ENCODE results near the gene ADPRH.
"Not testable (repeated sequence)": the region's sequence is repeated elsewhere in the genome, so short reads cannot be mapped to it uniquely, and the experiment has no call there.

ADPRH gene

DNA sequence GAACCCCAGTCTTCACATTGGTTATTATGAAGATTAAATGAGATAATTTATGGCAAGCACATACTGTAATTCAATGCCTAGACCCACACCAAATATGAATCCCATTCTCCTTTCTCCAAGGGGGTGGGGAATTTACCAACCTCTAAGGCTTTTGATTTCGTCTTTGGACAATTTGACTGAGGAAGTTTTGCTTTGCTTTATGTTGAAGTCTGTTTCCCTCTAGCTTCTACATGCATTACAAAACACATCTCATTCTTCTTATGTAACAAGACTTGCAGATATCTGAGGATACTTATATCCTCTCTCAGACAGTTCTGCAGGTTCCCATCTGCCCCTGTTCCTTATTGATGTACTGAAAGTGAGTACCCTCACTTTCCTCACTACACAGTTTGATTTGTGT is 32.1 kb upstream of the ADPRH start:
- H3K36me3 ChIP-seq: no peaks in the 10 kb centered on the region
- H3K4me3 ChIP-seq (ENCODE audit: low read depth in 1 of 2, low read length in 1 of 2): no peak overlapping the region
- H3K9me3 ChIP-seq: no peaks in the 10 kb centered on the region
- H3K4me1 ChIP-seq (ENCODE audit: control insufficient read depth in 1 of 2, insufficient read depth in 1 of 2, low read depth in 1 of 2, low read length in 1 of 2): peaks cover 9 to 14% of the 10 kb centered on the region in 2 experiments
- H3K27me3 ChIP-seq: no peaks in the 10 kb centered on the region
- TF ChIP-seq, protein P1, sequence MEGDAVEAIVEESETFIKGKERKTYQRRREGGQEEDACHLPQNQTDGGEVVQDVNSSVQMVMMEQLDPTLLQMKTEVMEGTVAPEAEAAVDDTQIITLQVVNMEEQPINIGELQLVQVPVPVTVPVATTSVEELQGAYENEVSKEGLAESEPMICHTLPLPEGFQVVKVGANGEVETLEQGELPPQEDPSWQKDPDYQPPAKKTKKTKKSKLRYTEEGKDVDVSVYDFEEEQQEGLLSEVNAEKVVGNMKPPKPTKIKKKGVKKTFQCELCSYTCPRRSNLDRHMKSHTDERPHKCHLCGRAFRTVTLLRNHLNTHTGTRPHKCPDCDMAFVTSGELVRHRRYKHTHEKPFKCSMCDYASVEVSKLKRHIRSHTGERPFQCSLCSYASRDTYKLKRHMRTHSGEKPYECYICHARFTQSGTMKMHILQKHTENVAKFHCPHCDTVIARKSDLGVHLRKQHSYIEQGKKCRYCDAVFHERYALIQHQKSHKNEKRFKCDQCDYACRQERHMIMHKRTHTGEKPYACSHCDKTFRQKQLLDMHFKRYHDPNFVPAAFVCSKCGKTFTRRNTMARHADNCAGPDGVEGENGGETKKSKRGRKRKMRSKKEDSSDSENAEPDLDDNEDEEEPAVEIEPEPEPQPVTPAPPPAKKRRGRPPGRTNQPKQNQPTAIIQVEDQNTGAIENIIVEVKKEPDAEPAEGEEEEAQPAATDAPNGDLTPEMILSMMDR (IDR thresholded peaks at IDR 0.05): no peak
- no peak overlapping the region for H3K27ac ChIP-seq

DNA sequence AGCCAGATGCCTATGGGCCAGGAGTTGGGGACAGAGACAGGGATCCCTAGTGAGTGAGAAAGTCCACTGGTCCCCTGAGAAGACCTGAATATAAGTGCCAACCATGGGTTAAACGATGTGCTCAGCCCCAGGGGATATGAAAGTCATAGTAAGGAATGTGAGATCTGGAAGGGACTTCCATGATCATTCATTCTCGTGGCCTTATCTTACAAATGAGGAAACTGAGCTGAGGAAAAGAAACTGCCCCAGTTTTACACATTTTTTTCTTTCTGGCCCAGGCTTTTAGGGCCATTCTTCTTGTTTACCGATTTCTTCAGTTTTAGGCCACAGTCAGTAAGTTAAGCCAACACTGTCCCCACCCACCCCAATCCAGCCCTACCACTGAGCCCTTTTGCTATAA is 31.0 kb upstream of the ADPRH start:
- TF ChIP-seq, protein P1 (IDR thresholded peaks at IDR 0.05): no peak

DNA sequence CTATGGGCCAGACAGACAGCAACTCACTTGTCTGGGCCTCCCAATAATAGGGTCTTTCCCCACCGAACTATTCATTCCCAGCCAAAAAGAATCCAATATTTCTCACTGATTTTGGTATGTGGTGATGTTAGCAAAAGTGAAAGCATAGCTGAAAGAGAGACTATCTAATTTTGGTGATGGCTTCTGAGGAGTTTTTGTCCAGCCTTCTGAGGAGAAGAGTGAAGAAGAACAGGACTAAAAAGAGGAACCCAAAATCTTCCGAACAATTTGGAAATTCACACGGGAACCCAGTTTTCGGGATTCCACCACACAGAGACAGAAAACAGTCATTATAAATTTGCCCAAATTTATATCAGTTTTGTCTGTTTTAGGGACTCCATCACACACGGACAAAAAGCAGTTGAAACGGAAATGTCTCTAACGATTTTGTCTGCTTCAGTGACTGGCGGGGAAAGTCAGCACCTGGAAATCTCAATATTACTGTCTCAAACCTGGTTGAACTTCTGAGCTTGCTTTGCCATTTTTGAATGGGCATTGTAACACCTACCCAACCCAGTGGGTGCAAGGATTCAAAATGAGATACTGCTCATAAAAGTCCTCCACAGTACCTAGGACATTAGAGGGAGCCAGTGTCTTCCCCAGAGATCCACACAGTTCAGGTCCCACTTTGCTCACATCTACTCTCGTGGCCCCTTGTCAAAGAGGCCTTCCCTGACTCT is 28.9 kb upstream of the ADPRH start:
- no peak overlapping the region for H3K27ac ChIP-seq
- TF ChIP-seq, protein P1 (IDR thresholded peaks at IDR 0.05): no peak
- peaks cover 9 to 14% of the 10 kb centered on the region in 2 experiments for H3K4me1 ChIP-seq (ENCODE audit: control insufficient read depth in 1 of 2, insufficient read depth in 1 of 2, low read depth in 1 of 2, low read length in 1 of 2)
- H3K36me3 ChIP-seq: no peaks in the 10 kb centered on the region
- H3K27me3 ChIP-seq: no peaks in the 10 kb centered on the region
- H3K9me3 ChIP-seq: no peaks in the 10 kb centered on the region
- H3K4me3 ChIP-seq (ENCODE audit: low read depth in 1 of 2, low read length in 1 of 2): no peak overlapping the region

More for the DNA sequence above, 31.0 kb upstream of the ADPRH start:
- Histone ChIP-seq H3K27ac (no peak overlapping the region), H3K9me3 (no peaks in the 10 kb centered on the region), H3K27me3 (no peaks in the 10 kb centered on the region), H3K4me1 (ENCODE audit: control insufficient read depth in 1 of 2, insufficient read depth in 1 of 2, low read depth in 1 of 2, low read length in 1 of 2) (peaks cover 9 to 14% of the 10 kb centered on the region in 2 experiments), H3K36me3 (no peaks in the 10 kb centered on the region), H3K4me3 (ENCODE audit: low read depth in 1 of 2, low read length in 1 of 2) (no peak overlapping the region)

DNA sequence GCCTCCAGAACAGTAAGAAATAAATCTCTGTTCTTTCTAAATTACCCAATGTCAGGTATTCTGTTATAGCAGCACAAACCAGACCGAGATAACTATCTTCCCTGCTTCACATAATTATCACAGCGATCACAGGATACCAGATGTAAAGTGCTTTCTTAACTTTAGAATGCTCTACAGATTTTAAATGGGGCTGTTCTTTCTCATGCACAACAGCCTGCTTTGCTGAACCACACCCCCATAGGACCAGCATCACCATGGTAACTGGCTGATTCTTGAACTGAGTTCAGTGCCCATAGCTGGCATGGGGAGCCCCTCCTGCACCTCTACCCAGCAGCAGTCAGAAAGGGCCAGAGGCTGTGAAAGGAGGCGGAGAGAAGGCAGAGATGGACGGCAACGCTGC is 27.7 kb upstream of the ADPRH start:
- Histone ChIP-seq H3K36me3 (no peaks in the 10 kb centered on the region), H3K27ac (no peak overlapping the region), H3K9me3 (no peaks in the 10 kb centered on the region), H3K27me3 (no peaks in the 10 kb centered on the region), H3K4me3 (ENCODE audit: low read depth in 1 of 2, low read length in 1 of 2) (no peak overlapping the region), H3K4me1 (ENCODE audit: control insufficient read depth in 1 of 2, insufficient read depth in 1 of 2, low read depth in 1 of 2, low read length in 1 of 2) (peaks cover 8 to 11% of the 10 kb centered on the region in 2 experiments)
- TF ChIP-seq, protein P1 (IDR thresholded peaks at IDR 0.05): no peak

DNA sequence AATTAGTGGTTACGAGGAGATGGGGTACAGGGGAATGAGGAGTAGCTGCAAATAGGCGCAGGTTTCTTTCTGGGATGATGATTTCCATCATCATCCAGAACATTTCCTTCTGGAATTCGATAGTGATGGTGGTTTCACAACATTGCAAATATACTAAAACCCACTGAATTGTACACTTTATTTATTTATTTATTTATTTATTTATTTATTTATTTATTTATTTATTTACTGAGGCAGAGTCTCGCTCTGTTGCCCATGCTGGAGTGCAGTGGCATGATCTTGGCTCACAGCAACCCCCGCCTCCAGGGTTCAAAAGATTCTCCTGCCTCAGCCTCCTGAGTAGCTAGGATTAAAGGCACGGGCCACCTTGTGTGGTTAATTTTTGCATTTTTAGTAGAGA is 26.4 kb upstream of the ADPRH start:
- H3K36me3 ChIP-seq; H3K27me3 ChIP-seq; H3K27ac ChIP-seq; H3K4me3 ChIP-seq (ENCODE audit: low read depth in 1 of 2, low read length in 1 of 2); H3K9me3 ChIP-seq; H3K4me1 ChIP-seq (ENCODE audit: control insufficient read depth in 1 of 2, insufficient read depth in 1 of 2, low read depth in 1 of 2, low read length in 1 of 2): not testable (repeated sequence)

DNA sequence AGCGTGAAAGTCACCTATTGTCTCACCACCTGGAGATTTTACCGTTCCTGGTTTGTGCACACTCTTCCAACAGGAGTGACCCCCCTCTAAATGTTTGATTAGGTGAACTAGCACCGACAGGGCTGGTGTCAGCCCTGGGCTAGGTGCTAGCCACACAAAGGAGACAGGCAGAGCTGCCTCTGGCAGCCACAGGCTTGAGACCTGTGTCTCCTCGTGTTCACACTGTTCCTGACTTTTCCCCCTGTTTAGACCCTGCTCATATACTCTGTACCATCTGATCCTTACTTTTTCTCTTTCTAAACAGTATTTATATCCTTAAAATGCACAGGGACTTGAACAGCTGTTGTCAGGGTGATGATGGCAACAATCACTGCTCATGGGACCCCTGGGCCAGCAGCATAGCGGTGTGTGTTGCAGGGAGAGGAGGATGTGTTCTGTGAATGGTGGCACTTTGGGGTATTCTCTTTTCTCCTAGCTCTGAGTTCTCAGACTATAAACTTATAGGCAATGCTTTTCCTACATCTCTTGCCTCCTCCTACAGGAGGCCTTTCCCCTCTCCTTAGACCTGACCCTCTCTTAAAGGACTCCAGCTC is 25.4 kb upstream of the ADPRH start:
- Histone ChIP-seq H3K4me3 (ENCODE audit: low read depth in 1 of 2, low read length in 1 of 2) (no peak overlapping the region), H3K27ac (no peak overlapping the region), H3K36me3 (no peaks in the 10 kb centered on the region), H3K4me1 (ENCODE audit: control insufficient read depth in 1 of 2, insufficient read depth in 1 of 2, low read depth in 1 of 2, low read length in 1 of 2) (no peaks in the 10 kb centered on the region), H3K9me3 (no peaks in the 10 kb centered on the region), H3K27me3 (no peaks in the 10 kb centered on the region)
- TF ChIP-seq, protein P1 (IDR thresholded peaks at IDR 0.05): no peak

Data from neutrophil (primary cell).